Gastroesophageal sphincter (tissue), 4 donors: ENCODE results near the gene DNM3. TPM values are rescaled to one million over a fixed set of nuclear protein-coding genes. Genes with fewer than 3 reads are reported as not detected.
A peak's percentile ranks its signal among the peaks of the same experiment; 100 is the strongest.

ENCODE experiments used
- ATAC-seq: fragments of 150-250 bp; one replicate; pipeline ENCODE4 v1.9.1; 2016; ENCODE audit warnings: mild to moderate bottlenecking, moderate library complexity
- H3K27ac ChIP-seq, 4 donors: fragments of 200-600 bp; sonication (generic) in 3 of 4; 1 replicate in 3 of 4; 2 replicates in 1 of 4; pipeline ENCODE4 v1.5.1; 2016 to 2019
- H3K27me3 ChIP-seq: fragments of 200-600 bp; sonication (generic); one replicate; pipeline ENCODE4 v1.5.1; 2019
- H3K36me3 ChIP-seq, 2 donors: fragments of 200-600 bp; sonication (generic); one replicate each; pipeline ENCODE4 v1.5.1; 2019; ENCODE audit warnings: control low read depth in 1 of 2
- H3K4me1 ChIP-seq, 3 donors: fragments of 200-600 bp; sonication (generic); 1 replicate in 2 of 3; 2 replicates in 1 of 3; pipeline ENCODE4 v1.5.1; 2016 to 2019; ENCODE audit warnings: control low read depth in 2 of 3
- H3K4me3 ChIP-seq, 2 donors: fragments of 200-600 bp; sonication (generic); one replicate each; pipeline ENCODE4 v1.5.1; 2019; ENCODE audit warnings: mild to moderate bottlenecking in 1 of 2, moderate library complexity in 1 of 2
- H3K9me3 ChIP-seq, 3 donors: fragments of 200-600 bp; sonication (generic); one replicate each; pipeline ENCODE4 v1.5.1; 2017 to 2019; ENCODE audit warnings: control low read depth in 2 of 3
- CTCF ChIP-seq, 4 experiments: fragments of 200-600 bp in 2 of 4; fragments of 450-650 bp in 2 of 4; sonication (generic) in 1 of 4; IDR thresholded peaks; one replicate each; pipeline ENCODE4 v1.5.1; 2017 to 2019; ENCODE audit warnings: antibody characterized with exemption in 4 of 4, mild to moderate bottlenecking in 2 of 4, moderate library complexity in 2 of 4
- EP300 ChIP-seq: sonication (generic); formaldehyde crosslinking; IDR thresholded peaks from one replicate; pipeline ENCODE4 v1.6.1; 2017; ENCODE audit warnings: antibody characterized with exemption, mild to moderate bottlenecking
- POLR2A ChIP-seq, 2 donors: fragments of 450-650 bp; IDR thresholded peaks; one replicate each; pipeline ENCODE4 v1.6.1; 2017; ENCODE audit warnings: antibody characterized with exemption in 2 of 2, mild to moderate bottlenecking in 2 of 2, moderate library complexity in 1 of 2
- POLR2AphosphoS5 ChIP-seq: sonication (generic); formaldehyde crosslinking; IDR thresholded peaks from one replicate; pipeline ENCODE4 v1.6.1; 2017; ENCODE audit warnings: antibody characterized with exemption
- WGBS, 2 donors: methylation state at CpG; one replicate each; pipeline ENCODE4 v1.1.5; 2018; ENCODE audit warnings: low coverage in 1 of 2; 5-methylcytosine and 5-hydroxymethylcytosine counted together
- total RNA-seq, 4 donors: library from RNA; depleted of rRNA; stranded (reverse); fragments of >200 nt; gene quantifications; one replicate each; pipeline ENCODE4 v1.1.0, GENCODE V29; 2016

DNM3 gene
- total RNA-seq, 4 donors from 2014 or later: 1.9 to 5.0 (median 3.9) TPM

- no peaks in the 10 kb centered on the region for H3K36me3 ChIP-seq
- TF ChIP-seq POLR2A (IDR thresholded peaks at IDR 0.05): no peak
- no peak for TF ChIP-seq POLR2AphosphoS5
- no peak for TF ChIP-seq CTCF (IDR thresholded peaks at IDR 0.05)
- no peak for TF ChIP-seq EP300
- WGBS, 2 donors: 94 to 100% methylated on average over 1 of the region's 1 CpG
- H3K27me3 ChIP-seq: no peaks in the 10 kb centered on the region
- H3K4me3 ChIP-seq: no peak overlapping the region
- ATAC-seq: no peak
- H3K9me3 ChIP-seq: no peaks in the 10 kb centered on the region
- peaks cover 0 to 12% (median 2%) of the 10 kb centered on the region in 3 donors for H3K4me1 ChIP-seq
- H3K27ac ChIP-seq: peak overlapping the region; percentile 32 to 50 (median 42)
These were observed 436.7 kb downstream of the DNM3 start for GRCh38 chr1:172277989-172278388.

GRCh38 chr1:172278478-172278877, 437.2 kb downstream of the DNM3 start:
- ATAC-seq: peak; percentile 50
- no peak for TF ChIP-seq CTCF (IDR thresholded peaks at IDR 0.05)
- no peak for TF ChIP-seq EP300
- no peak for TF ChIP-seq POLR2A (IDR thresholded peaks at IDR 0.05)
- TF ChIP-seq POLR2AphosphoS5: no peak
- Histone ChIP-seq H3K9me3 (no peaks in the 10 kb centered on the region), H3K4me3 (no peak overlapping the region), H3K36me3 (no peaks in the 10 kb centered on the region), H3K27me3 (no peaks in the 10 kb centered on the region), H3K27ac (peak overlapping the region; percentile 32 to 50 (median 42)), H3K4me1 (peaks cover 0 to 12% (median 2%) of the 10 kb centered on the region in 3 donors)
- 30 to 33% methylated on average over 1 of the region's 1 CpG for WGBS, 2 donors

- H3K4me3 ChIP-seq: no peak overlapping the region
- TF ChIP-seq POLR2AphosphoS5 (no peak), POLR2A (IDR thresholded peaks at IDR 0.05) (no peak), CTCF (IDR thresholded peaks at IDR 0.05) (no peak), EP300 (no peak)
- H3K27me3 ChIP-seq: no peaks in the 10 kb centered on the region
- peaks cover 0 to 12% (median 2%) of the 10 kb centered on the region in 3 donors for H3K4me1 ChIP-seq
- no peaks in the 10 kb centered on the region for H3K9me3 ChIP-seq
- no peak for ATAC-seq
- no peak overlapping the region for H3K27ac ChIP-seq
- WGBS, 2 donors: 82 to 88% methylated on average over 4 of the region's 4 CpGs
- no peaks in the 10 kb centered on the region for H3K36me3 ChIP-seq
These were observed 438.8 kb downstream of the DNM3 start for GRCh38 chr1:172279939-172280636.

GRCh38 chr1:172283766-172284165, 442.5 kb downstream of the DNM3 start:
- no peak for ATAC-seq
- H3K27ac ChIP-seq: no peak overlapping the region
- H3K9me3 ChIP-seq: no peaks in the 10 kb centered on the region
- no peaks in the 10 kb centered on the region for H3K27me3 ChIP-seq
- 62 to 81% methylated on average over 2 of the region's 2 CpGs for WGBS, 2 donors
- TF ChIP-seq EP300 (no peak), CTCF (IDR thresholded peaks at IDR 0.05) (no peak), POLR2A (IDR thresholded peaks at IDR 0.05) (no peak), POLR2AphosphoS5 (no peak)
- peaks cover 0 to 20% (median 2%) of the 10 kb centered on the region in 3 donors for H3K4me1 ChIP-seq
- H3K4me3 ChIP-seq: no peak overlapping the region
- H3K36me3 ChIP-seq: no peaks in the 10 kb centered on the region

- H3K9me3 ChIP-seq: no peaks in the 10 kb centered on the region
- H3K4me3 ChIP-seq: no peak overlapping the region
- peak overlapping the region in 2 of 4 donors; percentile 27 to 48 for H3K27ac ChIP-seq
- TF ChIP-seq POLR2AphosphoS5: peak; percentile 69
- TF ChIP-seq CTCF (IDR thresholded peaks at IDR 0.05): no peak
- H3K36me3 ChIP-seq: no peaks in the 10 kb centered on the region
- no peaks in the 10 kb centered on the region for H3K27me3 ChIP-seq
- H3K4me1 ChIP-seq: peaks cover 0 to 17% (median 2%) of the 10 kb centered on the region in 3 donors
- WGBS, 2 donors: 52 to 67% methylated on average over 2 of the region's 2 CpGs
- ATAC-seq: peak; percentile 91
These were observed 445.4 kb downstream of the DNM3 start for GRCh38 chr1:172286629-172287076.
